ENCODE measurements around the gene PAIP1. TPM values are rescaled to one million over a fixed set of nuclear protein-coding genes. Genes with fewer than 3 reads are reported as not detected.

PAIP1 gene
- total and polyA plus RNA-seq, 10 donors, result 24.9 to 65.2 (median 43.8) TPM

GRCh38 chr5:43573058-43573457 lies 16.2 kb upstream of the PAIP1 start:
- peaks cover 0 to 17% (median 2%) of the 10 kb centered on the region in 6 donors for H3K36me3 ChIP-seq
- H3K27ac ChIP-seq, result no peak overlapping the region
- TF ChIP-seq POLR2AphosphoS5 (IDR thresholded peaks at IDR 0.05) (no peak), POLR2A (IDR thresholded peaks at IDR 0.05) (no peak), CTCF (IDR thresholded peaks at IDR 0.05 in 8 of 11, conservative IDR thresholded peaks at IDR 0.05 in 3 of 11) (no peak)
- 84 to 94% (median 89%) methylated on average over 1 of the region's 1 CpG for WGBS, 5 donors
- no peaks in the 10 kb centered on the region for H3K27me3 ChIP-seq (replicated peaks in 1 of 7)
- intact Hi-C loops (cut with DNase I; ENCODE audit: low total_unique reads), result no loop called here
- no peaks in the 10 kb centered on the region for H3K4me1 ChIP-seq
- no peak overlapping the region for H3K4me3 ChIP-seq
- no peak for DNase-seq
- H3K9me3 ChIP-seq, result no peaks in the 10 kb centered on the region

- H3K27ac ChIP-seq, result no peak overlapping the region
- TF ChIP-seq CTCF (IDR thresholded peaks at IDR 0.05 in 8 of 11, conservative IDR thresholded peaks at IDR 0.05 in 3 of 11), result no peak
- TF ChIP-seq POLR2AphosphoS5 (IDR thresholded peaks at IDR 0.05), result no peak
- TF ChIP-seq POLR2A (IDR thresholded peaks at IDR 0.05), result no peak
- no peak overlapping the region for H3K4me3 ChIP-seq
- DNase-seq, result no peak
- intact Hi-C loops (cut with DNase I; ENCODE audit: low total_unique reads), result no loop called here
- H3K27me3 ChIP-seq (replicated peaks in 1 of 7), result no peaks in the 10 kb centered on the region
- WGBS, 5 donors, result 85 to 94% (median 92%) methylated on average over 2 of the region's 2 CpGs
- no peaks in the 10 kb centered on the region for H3K9me3 ChIP-seq
- H3K36me3 ChIP-seq, result peaks cover 0 to 17% (median 2%) of the 10 kb centered on the region in 6 donors
- no peaks in the 10 kb centered on the region for H3K4me1 ChIP-seq
Observed at GRCh38 chr5:43572357-43572756, 15.5 kb upstream of the PAIP1 start.

- intact Hi-C loops (cut with DNase I; ENCODE audit: low total_unique reads), result no loop called here
- 73 to 85% (median 77%) methylated on average over 5 of the region's 5 CpGs for WGBS, 5 donors
- Histone ChIP-seq H3K36me3 (peaks cover 0 to 17% (median 2%) of the 10 kb centered on the region in 6 donors), H3K27me3 (replicated peaks in 1 of 7) (no peaks in the 10 kb centered on the region), H3K9me3 (no peaks in the 10 kb centered on the region), H3K4me3 (peak overlapping the region in 2 of 8 donors; percentile 7 to 19), H3K4me1 (no peaks in the 10 kb centered on the region), H3K27ac (peak overlapping the region in 1 of 8 donors; percentile 1)
- DNase-seq, result no peak
- no peak for TF ChIP-seq POLR2AphosphoS5 (IDR thresholded peaks at IDR 0.05)
Observed at GRCh38 chr5:43571237-43571636, 14.4 kb upstream of the PAIP1 start.

- Histone ChIP-seq H3K4me3 (no peak overlapping the region), H3K27ac (no peak overlapping the region), H3K36me3 (peaks cover 0 to 11% (median 1%) of the 10 kb centered on the region in 6 donors), H3K9me3 (no peaks in the 10 kb centered on the region), H3K27me3 (replicated peaks in 1 of 7) (no peaks in the 10 kb centered on the region), H3K4me1 (no peaks in the 10 kb centered on the region)
- no peak for DNase-seq
- intact Hi-C loops (cut with DNase I; ENCODE audit: low total_unique reads), result no loop called here
- 93 to 95% (median 94%) methylated on average over 8 of the region's 8 CpGs for WGBS, 5 donors
- TF ChIP-seq POLR2A (IDR thresholded peaks at IDR 0.05) (no peak), POLR2AphosphoS5 (IDR thresholded peaks at IDR 0.05) (no peak), CTCF (IDR thresholded peaks at IDR 0.05 in 8 of 11, conservative IDR thresholded peaks at IDR 0.05 in 3 of 11) (no peak)
Observed at GRCh38 chr5:43570450-43571158, 13.7 kb upstream of the PAIP1 start.
